ENCODE measurements around the gene CZIB.
A peak's percentile ranks its signal among the peaks of the same experiment; 100 is the strongest.
"Not testable (repeated sequence)": the region's sequence is repeated elsewhere in the genome, so short reads cannot be mapped to it uniquely, and the experiment has no call there.

The CZIB gene

DNA sequence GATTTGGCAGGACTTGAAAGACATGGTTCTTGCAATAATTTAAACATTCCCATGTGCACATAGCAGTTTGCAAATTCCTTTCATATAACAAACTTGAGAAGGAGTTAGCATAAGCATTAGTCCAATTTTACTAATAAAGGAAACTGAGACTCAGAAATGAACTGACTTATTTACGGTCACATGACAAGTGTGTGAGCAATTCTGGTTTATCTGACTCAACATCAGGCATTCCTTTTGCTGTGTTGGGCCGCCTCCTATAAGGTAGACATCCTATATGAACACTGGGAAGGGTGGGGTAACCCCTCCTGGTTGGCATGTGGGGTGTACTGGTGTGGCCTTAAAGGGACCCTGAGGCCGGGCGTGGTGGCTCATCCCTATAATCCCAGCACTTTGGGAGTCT is 32.3 kb downstream of the CZIB start:
- DNase-seq, result no peak

DNA sequence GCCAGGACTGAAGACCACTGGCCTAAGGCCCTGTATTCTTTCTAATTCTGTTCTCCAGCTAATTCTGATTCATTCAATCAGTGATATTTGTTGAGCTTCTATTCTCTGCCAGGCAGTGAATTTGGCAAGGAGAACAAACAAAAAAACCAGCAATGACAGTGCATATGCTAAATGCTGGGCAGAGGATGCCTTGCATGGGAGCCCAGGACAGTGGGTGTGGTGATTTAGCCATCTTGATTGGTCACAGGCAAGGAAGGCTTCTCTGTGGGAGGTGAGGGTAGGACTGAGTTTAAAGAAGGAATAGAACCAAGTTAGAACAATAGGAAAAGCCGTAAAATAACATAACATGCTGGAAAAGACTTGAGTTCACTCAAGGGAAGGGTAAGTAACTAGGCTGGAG is 33.0 kb downstream of the CZIB start:
- no peak for DNase-seq

DNA sequence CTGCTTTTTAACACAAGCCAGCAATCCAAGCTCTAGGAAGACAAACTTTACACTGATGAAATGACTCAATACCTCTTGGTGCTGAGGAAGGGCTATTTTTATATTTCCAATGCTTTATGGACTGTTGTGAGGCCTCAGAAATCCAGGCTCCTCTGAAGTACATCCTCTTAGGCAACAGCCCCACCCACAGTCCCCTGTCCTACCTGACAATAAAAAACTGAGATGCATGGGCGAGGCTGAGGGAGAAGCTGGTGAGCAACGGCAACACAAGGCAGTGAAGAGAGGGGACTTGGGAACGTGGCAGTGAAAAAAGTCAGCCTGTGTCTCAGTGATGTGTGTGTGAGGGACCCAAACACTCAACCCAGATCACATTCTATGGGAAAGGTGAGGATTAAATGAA is 33.9 kb downstream of the CZIB start:
- DNase-seq, result no peak

DNA sequence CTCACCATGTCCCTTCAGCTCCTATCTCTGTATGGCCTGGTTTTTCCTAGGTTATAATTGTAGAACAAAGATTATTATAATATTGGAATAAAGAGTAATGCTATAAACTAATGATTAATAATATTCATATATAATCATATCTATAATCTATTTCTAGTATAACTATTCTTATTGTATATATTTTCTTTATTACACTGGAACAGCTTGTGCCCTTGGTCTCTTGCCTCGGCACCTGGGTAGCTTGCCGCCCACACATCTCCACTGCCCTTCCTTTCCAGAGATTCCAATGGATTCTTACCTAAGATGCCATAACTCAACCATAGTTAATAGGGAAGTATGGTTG is 34.5 kb downstream of the CZIB start:
- DNase-seq, result not testable (repeated sequence)

DNA sequence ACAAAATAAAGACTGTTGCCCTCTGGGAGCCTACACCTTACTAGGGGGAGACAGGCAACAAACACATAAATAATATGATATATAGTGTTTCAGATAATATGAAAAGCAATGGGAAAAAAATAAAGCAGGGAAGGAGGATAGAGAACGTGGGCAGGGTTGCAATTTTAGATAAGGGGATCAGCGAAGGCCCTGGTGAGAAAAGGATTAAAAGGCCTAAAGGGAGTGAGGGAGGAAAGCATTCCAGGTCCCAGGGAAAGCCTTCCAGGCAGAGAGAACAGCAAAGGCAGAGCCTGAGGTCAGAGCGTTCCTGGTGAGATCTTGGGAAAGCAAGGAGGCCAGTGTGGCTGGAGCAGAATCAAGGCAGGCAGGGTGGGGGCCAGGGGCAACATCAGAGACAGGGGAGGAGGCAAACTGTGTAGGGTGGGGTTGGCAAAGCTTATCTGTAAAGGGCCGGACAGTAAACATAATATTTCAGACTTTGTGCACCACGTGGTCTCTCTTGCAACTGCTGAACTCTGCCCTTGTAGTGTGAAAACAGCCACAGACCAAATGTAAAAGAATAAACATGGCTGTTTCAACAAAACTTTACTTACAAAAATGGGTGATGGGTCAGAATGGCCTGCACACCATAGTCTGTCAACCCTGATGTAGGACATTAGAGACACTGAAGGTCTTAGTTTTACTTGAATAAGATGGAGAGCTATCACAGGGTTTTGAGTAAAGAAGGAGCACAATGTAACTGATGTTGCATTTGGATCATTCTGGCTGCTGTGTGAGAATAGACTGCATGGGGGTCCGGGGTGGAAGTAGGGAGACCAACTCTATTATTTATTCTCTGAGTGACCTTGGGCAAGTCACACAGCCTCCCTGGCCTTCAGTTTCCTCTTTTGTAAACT is 37.1 kb downstream of the CZIB start:
- no peak for DNase-seq

DNA sequence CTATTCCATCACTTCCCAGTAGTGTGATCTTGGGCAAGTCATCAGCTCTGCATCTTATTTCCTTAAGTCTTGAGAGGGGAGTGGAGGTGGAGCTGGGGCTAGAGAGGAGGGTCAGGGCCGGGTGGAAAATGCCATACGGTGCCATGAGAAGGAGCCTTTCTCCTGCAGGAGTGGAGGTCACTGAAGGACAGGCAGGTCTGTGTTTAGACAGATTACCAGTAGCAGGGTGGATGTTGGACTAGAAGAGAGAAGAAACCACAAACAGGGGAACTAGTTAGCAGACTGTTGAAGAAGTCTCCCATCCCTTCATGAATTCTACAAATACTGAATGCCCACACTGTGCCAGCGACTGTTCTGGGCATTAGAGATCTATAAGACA is 37.7 kb downstream of the CZIB start:
- DNase-seq, result no peak

DNA sequence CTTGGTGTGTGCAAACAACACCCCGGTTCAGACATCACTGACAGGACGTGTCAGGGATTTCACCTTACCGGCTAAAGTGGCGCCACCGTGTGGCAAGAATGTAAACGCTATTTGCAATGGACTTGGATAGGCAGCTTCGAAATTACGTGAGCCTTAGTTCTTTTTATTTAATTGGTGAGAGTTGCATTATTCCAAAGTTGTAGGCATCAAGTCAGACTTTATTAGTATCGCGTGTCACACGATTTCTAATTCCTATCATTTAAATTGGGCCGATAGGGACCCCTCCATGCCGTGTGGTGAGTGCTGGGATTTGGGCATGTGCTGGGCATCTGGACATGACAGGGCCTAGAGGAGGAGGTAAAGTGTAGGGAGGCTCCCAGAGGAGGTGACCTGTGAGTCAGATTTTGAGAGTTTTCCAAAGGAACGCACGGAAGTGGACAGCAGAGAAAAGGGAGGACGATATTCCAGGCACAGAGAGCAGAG is 38.3 kb downstream of the CZIB start:
- peak; percentile 53 for DNase-seq

DNA sequence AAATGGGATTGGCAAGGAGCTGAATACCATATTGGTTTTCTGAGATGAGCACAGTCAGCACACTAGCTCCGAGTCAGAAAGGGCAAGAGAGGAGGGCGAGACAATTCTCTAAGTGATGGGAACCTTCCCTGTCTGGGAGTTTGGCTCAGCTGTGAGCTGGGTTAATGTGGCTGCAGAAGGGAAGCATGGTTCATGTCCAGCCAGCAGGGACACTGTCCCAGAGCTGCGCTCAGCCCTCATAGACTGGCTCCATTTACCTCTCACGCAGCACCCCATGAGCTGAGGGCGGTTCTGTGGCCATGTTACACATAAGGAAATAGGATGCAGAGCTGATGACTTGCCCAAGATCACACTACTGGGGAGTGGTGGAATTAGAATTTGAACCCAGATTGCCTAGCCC is 39.5 kb downstream of the CZIB start:
- DNase-seq, result no peak

DNA sequence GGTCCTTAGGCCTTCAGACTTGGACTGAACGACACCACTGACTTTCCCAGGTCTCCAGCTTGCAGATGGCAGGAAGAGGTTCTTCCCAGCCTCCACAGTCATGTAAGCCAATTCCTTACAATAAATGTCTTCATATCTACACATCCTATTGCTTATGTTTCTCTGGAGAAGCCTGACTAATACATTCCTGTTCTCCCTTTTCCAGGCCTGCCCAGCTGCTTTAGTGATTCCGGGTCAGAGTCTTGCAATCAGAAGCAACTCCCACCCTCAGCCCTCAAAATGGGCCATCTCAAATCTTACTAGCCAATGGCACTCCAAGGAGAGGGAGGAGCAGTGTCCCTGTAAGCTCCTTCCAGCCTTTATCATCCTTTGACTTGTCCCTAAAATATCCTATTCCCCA is 40.2 kb downstream of the CZIB start:
- DNase-seq, result no peak

DNA sequence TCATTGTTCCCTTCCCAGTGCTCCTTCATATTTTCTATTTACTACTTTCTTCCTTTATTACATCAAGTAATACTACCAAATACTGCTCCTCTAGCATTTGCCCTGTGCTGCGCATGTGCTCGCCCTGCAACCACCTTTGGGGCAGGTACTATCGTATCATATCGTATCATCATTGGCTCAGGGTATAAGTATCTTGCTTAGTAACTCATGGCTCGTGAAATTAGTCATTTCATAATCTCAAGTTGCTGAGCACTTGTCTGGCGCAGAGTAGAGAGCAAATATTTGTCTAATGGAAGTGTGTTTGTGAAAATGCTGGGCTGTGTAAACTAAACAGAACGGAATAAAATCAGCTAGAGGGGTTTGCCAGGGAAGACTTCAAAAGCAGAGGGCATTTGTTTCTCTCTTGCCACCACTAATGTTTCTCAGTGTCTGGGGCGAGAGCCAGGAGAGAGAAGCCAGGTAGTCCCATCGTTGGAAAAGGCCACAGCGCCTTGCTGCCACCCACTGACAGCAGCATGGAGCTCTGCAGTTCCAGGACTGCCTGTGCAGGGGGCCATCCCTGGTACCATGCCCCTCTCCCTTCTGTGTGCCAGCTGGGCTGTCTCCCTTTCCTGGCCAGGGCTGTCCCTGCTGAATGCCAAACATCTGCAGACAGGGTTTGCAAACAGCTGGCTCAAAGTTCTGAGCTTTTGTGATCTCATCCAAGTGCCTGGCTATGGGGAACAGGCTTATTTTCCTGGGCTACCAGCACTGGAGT is 43.8 kb downstream of the CZIB start:
- peak; percentile 22 for DNase-seq

DNA sequence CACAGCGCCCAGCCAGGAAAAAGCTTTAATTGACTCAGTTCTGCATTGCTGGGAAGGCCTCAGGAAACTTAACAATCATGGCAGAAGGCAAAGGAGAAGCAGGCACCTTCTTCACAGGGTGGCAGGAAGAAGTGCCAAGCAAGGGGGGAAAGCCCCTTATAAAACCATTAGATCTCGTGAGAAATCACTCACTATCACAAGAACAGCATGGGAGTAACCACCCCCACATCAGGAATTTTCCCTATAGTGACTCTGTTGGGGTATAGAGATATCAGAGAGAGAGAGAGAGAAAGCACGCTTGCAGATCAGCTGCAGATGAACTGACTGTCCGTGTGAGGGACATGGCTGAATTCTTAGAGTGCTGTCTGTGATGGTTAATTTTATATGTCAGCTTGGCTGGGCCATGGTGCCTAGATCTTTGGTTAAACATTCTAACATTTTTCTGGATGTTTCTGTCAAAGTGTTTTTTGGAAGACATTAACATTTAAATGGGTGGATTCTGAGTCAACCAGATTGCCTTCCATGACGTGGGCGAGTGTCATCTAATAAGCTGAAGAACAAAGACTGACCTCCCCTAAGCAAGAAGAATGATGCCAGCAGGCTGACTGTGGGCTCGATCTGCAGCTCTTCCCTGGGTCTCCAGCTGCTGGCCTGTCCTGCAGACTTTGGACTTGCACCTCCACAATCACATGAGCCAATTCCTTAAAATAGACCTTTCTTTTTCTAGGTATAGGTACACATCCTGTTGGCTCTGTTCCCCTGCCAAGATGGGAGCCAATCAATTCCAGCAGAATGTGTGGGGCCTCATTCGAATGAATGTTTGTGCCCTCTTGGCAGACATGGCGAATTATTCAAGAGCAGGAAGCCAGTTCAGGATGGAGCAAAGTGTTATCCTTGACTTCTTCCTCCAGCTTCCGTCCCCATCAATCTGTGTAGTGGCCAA is 45.2 kb downstream of the CZIB start:
- DNase-seq, result no peak

DNA sequence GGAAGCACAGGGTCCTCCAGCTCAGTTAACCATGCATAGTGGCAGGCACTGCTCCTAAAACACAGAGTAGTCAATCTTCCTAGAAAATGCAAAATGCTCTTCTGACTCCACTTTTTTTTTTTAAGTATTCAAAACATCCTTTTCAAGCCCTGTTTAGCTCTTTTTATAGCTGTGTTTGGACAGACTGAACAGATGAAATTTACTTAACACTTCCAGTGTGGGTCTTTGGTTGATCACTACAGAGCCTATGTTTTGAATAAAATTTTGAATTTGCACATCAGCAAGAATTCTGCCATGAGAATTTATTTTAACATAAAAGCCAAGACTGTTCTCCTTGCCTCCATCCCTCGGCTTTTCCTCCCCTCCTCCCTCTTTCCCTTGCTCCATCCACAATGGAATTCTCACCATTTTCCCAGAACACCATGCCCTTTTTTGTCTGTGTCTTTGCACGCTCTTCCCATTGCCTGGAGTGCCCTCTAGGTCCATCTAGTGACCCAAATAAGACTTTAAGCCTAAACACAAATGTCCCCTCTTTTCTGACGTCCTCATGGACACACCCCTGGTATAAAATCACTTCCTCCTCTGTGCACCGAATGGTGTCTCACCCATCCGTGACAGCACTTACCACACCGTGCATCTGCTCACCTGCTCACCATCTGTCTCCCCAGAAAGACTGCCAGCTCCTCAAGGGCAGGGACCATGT is 47.9 kb downstream of the CZIB start:
- no peak for DNase-seq

DNA sequence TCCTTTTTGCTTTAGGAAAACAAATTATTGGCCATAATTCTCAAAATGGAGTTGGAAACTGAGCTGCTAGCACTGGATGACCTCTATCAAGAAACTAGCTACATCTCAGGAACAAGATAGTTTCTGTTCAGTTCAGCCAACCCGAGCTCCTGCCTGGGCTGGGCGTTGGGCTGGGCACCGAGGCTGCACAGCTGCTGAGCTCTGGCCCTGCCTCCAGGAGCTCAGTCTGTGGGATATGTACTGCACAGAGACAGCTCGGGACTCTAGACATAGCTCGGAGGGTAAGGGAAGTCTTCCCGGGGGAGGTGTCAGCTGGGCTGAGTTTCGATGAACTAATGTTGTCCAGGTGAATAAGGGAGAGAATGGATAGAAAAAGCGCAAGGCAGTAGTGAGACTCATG is 53.5 kb downstream of the CZIB start:
- no peak for DNase-seq

DNA sequence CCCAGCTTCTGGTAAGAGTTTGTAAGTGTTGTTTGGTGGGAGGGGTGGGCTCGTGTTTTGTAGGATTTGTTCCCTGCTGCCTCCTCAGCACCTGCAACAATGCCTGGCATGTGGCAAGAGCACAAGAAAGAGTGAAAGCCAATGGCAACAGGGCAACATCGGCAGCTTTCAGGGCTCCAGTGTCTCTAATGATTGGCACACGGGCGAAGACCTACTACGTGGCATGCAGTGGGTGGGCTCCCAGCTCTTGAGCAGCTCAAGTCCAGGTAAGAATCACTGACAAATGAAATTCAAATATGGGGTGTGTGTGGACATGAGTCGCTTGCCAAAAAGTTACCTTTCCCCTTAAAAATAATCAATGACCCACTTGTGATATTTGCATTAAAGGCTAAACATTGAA is 54.1 kb downstream of the CZIB start:
- DNase-seq, result no peak

DNA sequence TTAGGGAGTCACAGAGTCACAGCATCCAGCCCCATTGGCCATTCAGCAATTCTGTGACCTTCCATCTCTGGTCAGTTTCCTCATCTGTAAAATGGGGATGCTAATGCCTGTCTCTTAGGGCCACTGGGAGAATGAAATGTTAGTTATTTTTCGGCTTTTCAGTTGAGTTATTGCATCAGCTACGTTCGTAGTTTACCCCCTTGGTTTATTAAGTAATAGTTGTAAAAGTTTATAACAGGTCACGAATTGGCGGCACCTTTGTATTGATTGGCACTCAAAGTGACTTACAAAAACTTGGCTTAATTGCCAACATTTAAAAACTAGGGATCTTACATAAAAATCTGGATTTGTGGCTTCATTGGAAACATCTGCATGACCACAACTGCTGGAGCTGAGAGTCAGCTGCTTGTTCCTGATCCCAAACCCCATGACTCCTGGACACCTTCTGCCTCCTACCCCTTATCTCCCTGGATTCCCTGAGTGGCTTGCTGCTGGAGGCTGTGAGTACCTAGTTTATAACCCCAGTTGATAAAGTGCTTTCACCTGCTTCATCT is 54.9 kb downstream of the CZIB start:
- DNase-seq, result no peak

Measured in NCI-H1092 (cell line).